H54 (cell line): ENCODE results near the gene ATAD3B.

Experiments used
- DNase-seq: peaks from one replicate; pipeline ENCODE4 v3.0.0; 2011; ENCODE audit warnings: low spot score, mixed read lengths; ENCODE audit not compliant: insufficient read length
- FAIRE-seq: peaks from 3 replicates; lab custom pipeline; 2011; peaks lifted over from hg19 to GRCh38; lab: Jason Lieb, UNC
- POLR2A ChIP-seq: IDR thresholded peaks from 2 replicates; pipeline ENCODE4 v1.6.1; 2011; ENCODE audit warnings: low read depth, mild to moderate bottlenecking, low read length

Gene ATAD3B

DNA sequence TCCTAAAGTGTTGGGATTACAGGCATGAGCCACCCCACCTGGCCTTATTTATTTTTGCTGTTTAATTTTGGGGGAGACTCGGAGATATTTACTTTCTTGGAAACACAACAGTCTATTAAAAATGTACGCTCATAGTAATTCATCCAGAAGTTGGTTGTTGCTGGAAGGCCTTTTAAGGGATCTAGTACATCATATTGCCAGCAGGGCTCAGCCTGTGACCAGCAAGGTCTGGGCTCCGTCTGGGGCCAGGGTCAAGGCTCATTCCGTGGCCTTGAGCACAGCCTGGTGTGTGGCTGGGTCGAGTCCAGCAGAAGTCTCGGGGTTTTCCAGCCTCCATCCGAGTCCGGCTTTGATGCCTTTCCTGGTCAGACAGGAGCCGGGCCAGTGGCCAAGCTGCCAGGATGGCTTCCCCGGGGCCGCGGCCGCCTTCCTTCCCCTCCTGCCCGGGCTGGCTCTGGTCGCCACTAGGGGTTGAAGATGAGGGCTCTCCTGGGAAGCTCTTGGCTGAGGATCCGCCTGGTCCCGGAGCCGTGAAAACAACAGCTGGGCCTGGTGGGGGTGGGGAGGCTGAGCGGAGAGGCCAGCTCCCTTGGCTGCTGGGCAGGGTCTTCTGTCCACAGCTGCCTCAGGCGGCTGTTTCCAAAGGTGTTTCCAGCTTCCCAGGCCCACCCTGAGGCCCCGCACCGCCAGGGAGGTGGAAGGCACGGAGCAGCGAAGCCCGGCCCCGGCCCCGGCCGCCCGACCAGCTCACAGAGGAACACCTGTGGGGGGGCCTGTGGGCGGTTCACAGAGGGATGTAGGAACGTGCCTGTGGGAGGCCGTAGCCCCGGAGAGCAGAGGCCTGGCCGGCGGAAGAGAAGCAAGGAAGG, 41.2 kb upstream of the ATAD3B start:
- no peak for TF ChIP-seq POLR2A
- FAIRE-seq: peak; percentile 41
- peak; percentile 70 for DNase-seq

DNA sequence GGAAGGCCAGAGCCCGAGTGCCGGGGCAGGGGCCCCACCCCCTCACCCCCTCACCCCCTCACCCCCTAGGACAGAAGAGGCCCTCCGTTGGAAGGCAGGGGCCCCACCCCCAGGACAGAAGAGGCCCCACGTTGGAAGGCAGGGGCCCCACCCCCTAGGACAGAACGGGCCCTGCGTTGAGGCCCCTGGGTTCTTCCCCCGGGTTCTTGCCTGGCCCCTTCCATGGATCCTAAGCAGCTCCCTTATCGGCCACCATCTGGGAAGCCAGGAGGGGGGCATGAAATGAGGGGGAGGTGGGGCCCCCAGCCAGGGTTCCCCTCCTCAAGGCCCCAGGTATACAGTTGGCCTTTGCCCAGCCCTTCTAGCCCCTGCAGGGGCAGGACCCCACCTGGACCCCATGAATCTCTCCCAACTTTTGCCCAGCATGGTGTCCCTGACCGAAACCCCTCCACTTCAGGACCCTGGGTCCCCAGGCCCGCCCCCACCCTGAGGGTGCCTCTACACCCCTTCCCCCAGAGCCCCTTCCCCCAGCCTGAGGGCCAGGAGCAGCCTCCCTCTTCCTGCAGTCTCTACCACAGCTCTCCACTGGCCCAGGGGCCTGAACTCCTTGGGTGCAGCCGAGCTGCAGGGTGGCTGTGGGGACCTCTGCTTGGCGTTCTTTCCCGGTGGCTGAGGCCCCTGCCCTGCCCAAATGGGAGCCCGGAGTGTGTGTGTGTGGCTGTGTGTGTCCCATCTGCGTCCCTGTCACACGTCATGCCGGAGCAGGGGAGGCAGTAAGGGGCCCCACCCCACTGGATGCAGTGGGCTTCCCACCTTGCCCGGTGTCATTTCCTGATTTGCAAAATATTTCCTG, 40.3 kb upstream of the ATAD3B start:
- no peak for DNase-seq

GRCh38 chr1:1431845-1432273, 39.7 kb upstream of the ATAD3B start:
- peak; percentile 75 for FAIRE-seq
- no peak for TF ChIP-seq POLR2A
- DNase-seq: no peak

More for the DNA sequence above, 40.3 kb upstream of the ATAD3B start:
- no peak for TF ChIP-seq POLR2A
- no peak for FAIRE-seq

DNA sequence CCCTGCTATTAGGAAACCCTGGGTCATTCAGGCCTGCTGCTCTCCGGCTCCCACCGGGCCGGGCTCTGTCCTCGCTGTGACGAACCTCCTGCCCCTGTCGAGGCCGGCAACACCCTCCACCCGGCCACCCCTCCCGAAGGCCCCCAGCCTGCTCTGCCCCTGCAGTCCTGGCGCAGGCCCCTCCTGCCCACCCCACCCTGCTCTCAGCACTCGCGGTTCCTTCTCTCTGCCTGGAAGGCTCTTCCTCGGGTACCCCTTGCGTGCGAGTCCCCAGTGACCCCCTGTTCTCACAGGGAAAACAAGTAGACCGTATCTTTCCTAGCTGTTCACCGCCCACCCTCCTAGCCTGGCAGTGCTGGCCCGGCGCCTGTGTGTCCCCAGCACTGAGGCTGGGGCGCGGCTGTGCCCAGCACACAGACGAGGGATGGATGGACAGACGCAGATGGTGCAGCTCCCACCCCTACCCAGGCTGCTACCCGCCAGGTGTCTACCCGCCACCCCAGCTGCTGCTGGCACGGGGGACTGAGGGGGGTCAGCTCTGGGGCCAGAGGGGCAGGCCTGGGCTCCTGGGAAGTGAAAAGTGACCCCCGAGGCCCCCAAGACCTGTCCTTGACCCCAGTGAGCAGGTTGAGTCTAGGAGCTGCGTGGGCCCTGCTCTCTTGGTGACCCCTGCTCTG, 39.2 kb upstream of the ATAD3B start:
- no peak for DNase-seq
- no peak for FAIRE-seq
- no peak for TF ChIP-seq POLR2A

GRCh38 chr1:1432951-1433803, 38.4 kb upstream of the ATAD3B start:
- DNase-seq: peak; percentile 81
- no peak for TF ChIP-seq POLR2A
- no peak for FAIRE-seq

DNA sequence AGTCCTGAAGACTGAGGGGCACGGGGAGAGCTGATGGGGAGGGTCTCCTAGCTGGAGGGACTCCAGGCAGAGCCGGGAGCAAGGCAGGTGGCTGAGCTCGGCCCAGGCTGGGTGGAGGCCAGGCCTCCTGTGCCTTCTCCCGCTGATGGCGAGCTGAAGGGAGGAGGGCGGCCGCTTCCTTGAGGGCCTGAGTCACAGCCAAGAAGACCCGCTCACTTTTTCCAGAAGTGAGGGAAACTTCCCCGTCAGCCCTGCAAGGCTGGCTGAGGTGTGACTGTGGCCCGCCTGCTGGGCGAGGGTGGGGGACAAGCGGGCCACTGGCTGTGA, 37.8 kb upstream of the ATAD3B start:
- FAIRE-seq (no peak), DNase-seq (peak; percentile 78)
- TF ChIP-seq POLR2A: no peak

DNA sequence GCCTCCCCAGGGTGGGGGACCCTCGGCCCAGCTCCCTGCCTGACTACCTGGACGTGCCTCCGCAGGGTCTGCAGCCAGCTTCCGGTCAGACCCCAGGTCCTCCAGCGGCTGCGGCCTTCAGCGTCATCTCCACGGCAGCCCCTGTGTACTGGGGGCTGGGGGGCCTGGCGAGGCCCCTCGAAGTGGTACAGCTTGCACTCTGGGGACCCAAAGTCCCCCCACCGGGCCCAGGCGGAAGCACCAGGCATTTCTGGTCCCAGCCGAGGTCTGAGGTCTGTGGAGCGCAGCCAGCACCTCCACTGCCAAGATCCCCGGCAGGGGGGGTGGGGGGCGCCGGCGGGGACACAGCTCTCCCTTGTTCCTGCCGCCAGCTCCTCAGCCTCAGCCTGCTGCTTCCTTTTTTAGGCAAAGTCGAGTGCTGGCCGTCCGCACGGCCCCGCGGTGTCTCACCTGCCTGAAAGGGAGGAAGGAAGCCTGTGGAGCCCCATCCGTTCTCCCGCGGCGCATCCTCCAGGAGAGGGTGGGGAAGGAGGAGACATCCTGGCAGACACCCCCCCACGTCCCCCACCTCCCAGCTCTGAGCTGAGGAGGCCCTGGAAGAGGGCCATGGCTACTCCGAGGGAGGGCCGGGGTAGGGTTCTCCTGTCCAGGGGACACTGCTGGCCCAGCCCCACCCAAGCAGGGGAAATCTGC, 37.3 kb upstream of the ATAD3B start:
- DNase-seq (no peak), FAIRE-seq (no peak)
- TF ChIP-seq POLR2A: no peak

GRCh38 chr1:1434824-1435105, 36.8 kb upstream of the ATAD3B start:
- TF ChIP-seq POLR2A: no peak
- no peak for DNase-seq
- no peak for FAIRE-seq

- no peak for FAIRE-seq
- DNase-seq: no peak
- TF ChIP-seq POLR2A: no peak
Measured at GRCh38 chr1:1435106-1435903, 36.3 kb upstream of the ATAD3B start, which contains the start of gene VWA1. Gene VWA1 (plus strand): TSS chr1:1435690. CDS start chr1:1435749, 59 bp downstream.

GRCh38 chr1:1435911-1436629, 35.5 kb upstream of the ATAD3B start:
- TF ChIP-seq POLR2A: no peak
- no peak for DNase-seq
- no peak for FAIRE-seq

DNA sequence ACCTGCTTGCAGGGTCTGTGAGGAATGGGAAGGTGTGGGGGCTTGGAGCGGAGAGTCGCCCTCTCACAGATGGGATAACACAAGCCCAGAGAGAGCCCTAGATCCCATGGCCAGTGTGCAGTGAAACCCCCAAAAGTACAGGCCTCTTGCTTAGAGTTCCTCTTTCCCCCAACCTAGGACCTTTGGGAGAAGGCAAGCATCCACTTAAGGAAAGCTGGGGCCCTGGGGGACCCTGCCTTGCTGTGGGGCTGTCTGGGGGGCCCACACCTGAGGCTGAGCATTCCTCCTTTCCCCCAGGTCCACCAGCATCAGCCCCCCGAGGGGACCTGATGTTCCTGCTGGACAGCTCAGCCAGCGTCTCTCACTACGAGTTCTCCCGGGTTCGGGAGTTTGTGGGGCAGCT, 34.9 kb upstream of the ATAD3B start:
- no peak for FAIRE-seq
- no peak for DNase-seq
- TF ChIP-seq POLR2A: no peak
